Neural cell (in vitro differentiated cells): Measurements from ENCODE around the gene LRCH1. TPM values are rescaled to one million over a fixed set of nuclear protein-coding genes. Genes with fewer than 3 reads are reported as not detected.

Experiments
- H2AFZ ChIP-seq: fragments of 200-600, 300-800 bp; sonication (generic), shearing (Covaris generic); 2 replicates; pipeline ENCODE4 v1.6.0; 2014; ENCODE audit warnings: low read depth, mild to moderate bottlenecking, antibody characterized with exemption, low read length, moderate library complexity
- H3F3A ChIP-seq: fragments of 200-600 bp; shearing (Covaris generic); 2 replicates; pipeline ENCODE4 v1.6.1; 2016; ENCODE audit warnings: mild to moderate bottlenecking, moderate library complexity, mixed read lengths, antibody characterized with exemption, low read length; ENCODE audit not compliant: insufficient read depth, poor library complexity, severe bottlenecking
- H3K27ac ChIP-seq: fragments of 200-600, 300-800 bp; sonication (generic), shearing (Covaris generic); 2 replicates; pipeline ENCODE4 v1.5.1; 2014; ENCODE audit warnings: mild to moderate bottlenecking, low read length, moderate library complexity
- H3K27me3 ChIP-seq: fragments of 300-800, 200-600 bp; sonication (generic), shearing (Covaris generic); 2 replicates; pipeline ENCODE4 v1.6.0; 2014; ENCODE audit warnings: mild to moderate bottlenecking, low read depth, low read length, moderate library complexity; ENCODE audit not compliant: insufficient read depth
- H3K36me3 ChIP-seq: fragments of 300-800, 200-600 bp; sonication (generic), shearing (Covaris generic); 2 replicates; pipeline ENCODE4 v1.5.1; 2014; ENCODE audit warnings: mild to moderate bottlenecking, antibody characterized with exemption, low read length, moderate library complexity; ENCODE audit not compliant: insufficient read depth
- H3K4me2 ChIP-seq: fragments of 300-800, 200-600 bp; sonication (generic), shearing (Covaris generic); 2 replicates; pipeline ENCODE4 v1.6.0; 2014; ENCODE audit warnings: mild to moderate bottlenecking, low read length
- H3K4me3 ChIP-seq: fragments of 300-800, 200-600 bp; sonication (generic), shearing (Covaris generic); 2 replicates; pipeline ENCODE4 v1.5.1; 2014; ENCODE audit warnings: mild to moderate bottlenecking, low read length, moderate library complexity
- H3K79me2 ChIP-seq: fragments of 200-600 bp; shearing (Covaris generic); replicated peaks from 2 replicates; pipeline ENCODE4 v1.6.0; 2014; ENCODE audit warnings: mild to moderate bottlenecking, low read length, moderate library complexity; ENCODE audit not compliant: insufficient read depth
- H3K9ac ChIP-seq: fragments of 300-800, 200-600 bp; sonication (generic), shearing (Covaris generic); 2 replicates; pipeline ENCODE4 v1.6.1; 2016; ENCODE audit warnings: mild to moderate bottlenecking, low read length, mixed read lengths
- H3K9me2 ChIP-seq: fragments of 200-600 bp; shearing (Covaris generic); 2 replicates; pipeline ENCODE4 v1.6.1; 2016; ENCODE audit warnings: mild to moderate bottlenecking, low read length, mixed read lengths; ENCODE audit not compliant: insufficient read depth
- H3K9me3 ChIP-seq: fragments of 200-600, 300-800 bp; sonication (generic), shearing (Covaris generic); 2 replicates; pipeline ENCODE4 v1.6.1; 2016; ENCODE audit warnings: mild to moderate bottlenecking, mixed run types, low read length, moderate library complexity, mixed read lengths
- H4K20me1 ChIP-seq: fragments of 200-600 bp; shearing (Covaris generic); 2 replicates; pipeline ENCODE4 v1.6.1; 2016; ENCODE audit warnings: mild to moderate bottlenecking, mixed run types; ENCODE audit not compliant: insufficient read depth
- EP300 ChIP-seq: fragments of 450-650 bp; conservative IDR thresholded peaks from 2 replicates; pipeline ENCODE4 v1.6.1; 2014; ENCODE audit warnings: antibody characterized with exemption, mild to moderate bottlenecking, moderate library complexity; ENCODE audit not compliant: poor library complexity, severe bottlenecking
- EZH2 ChIP-seq: fragments of 200-600, 300-800 bp; shearing (Covaris generic), sonication (generic); IDR thresholded peaks from 2 replicates; pipeline ENCODE4 v1.6.1; 2014; ENCODE audit warnings: antibody characterized with exemption, low read length, borderline replicate concordance, mild to moderate bottlenecking; ENCODE audit not compliant: insufficient read depth, poor library complexity, severe bottlenecking
- MXI1 ChIP-seq: fragments of 450-650 bp; conservative IDR thresholded peaks from 2 replicates; pipeline ENCODE4 v1.6.1; 2014; ENCODE audit warnings: antibody characterized with exemption, mild to moderate bottlenecking; ENCODE audit not compliant: poor library complexity, severe bottlenecking
- POLR2AphosphoS5 ChIP-seq: IDR thresholded peaks from 2 replicates; pipeline ENCODE4 v1.6.1; 2012
- RAD21 ChIP-seq: fragments of 450-650 bp; conservative IDR thresholded peaks from 2 replicates; pipeline ENCODE4 v1.6.1; 2014; ENCODE audit warnings: antibody characterized with exemption, mild to moderate bottlenecking, moderate library complexity
- SMC3 ChIP-seq: fragments of 450-650 bp; conservative IDR thresholded peaks from 2 replicates; pipeline ENCODE4 v1.6.1; 2014; ENCODE audit warnings: antibody characterized with exemption, mild to moderate bottlenecking, moderate library complexity; ENCODE audit not compliant: poor library complexity
- TAF1 ChIP-seq: IDR thresholded peaks from 2 replicates; pipeline ENCODE4 v1.6.1; 2012; ENCODE audit warnings: low read depth
- polyA plus RNA-seq: library from polyadenylated mRNA; depleted of rRNA; stranded (reverse); fragments of >200 nt; gene quantifications from 2 replicates; pipeline ENCODE4 v1.2.3, GENCODE V29; 2014
- TF ChIP-seq, protein P1 (sequence below): fragments of 450-650 bp; IDR thresholded peaks from 2 replicates; pipeline ENCODE4 v1.5.1; 2014; ENCODE audit warnings: antibody characterized with exemption, mild to moderate bottlenecking, moderate library complexity; ENCODE audit not compliant: poor library complexity, severe bottlenecking
- TF ChIP-seq, protein P2 (sequence below): IDR thresholded peaks from 2 replicates; pipeline ENCODE4 v1.6.1; 2012; ENCODE audit warnings: borderline replicate concordance

Gene LRCH1
- polyA plus RNA-seq, 1 donor from 2014 or later = 15.4 TPM

DNA sequence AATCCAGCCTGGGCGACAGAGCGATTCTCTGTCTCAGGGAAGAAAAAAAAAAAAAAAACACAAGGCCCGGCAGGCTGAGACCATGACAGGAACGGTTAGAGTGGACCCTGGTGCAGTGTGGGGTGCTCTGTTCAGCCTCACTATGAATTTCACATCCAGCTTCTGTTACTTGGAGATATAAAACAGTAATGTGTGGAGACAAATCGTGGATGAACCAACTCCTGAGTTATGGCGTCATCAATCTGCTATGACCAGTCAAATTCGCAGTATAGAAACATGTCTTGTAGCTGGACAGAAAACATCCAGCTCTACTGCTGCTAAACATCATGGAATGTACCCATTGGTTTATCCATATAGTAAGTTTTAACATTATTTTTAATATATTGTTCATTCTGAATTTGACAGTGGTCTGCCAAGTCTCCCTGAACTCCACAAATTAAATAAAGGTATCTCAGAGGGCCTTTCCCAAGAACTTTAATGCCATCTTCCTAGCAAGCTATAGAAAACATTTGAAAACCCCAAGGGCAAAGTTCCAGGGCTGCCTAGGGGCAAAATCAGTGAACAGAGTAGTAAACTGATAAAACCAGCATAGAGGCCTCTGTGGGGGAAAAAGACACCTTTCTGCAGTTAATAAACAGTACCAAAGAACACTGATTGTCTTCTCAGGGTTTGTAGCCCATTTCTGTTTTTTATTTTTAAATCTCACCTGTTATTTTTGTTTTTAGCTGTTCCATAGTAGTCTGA, 75.8 kb downstream of the LRCH1 start:
- H3K27me3 ChIP-seq = no peaks in the 10 kb centered on the region
- H3K36me3 ChIP-seq = no peaks in the 10 kb centered on the region
- H3K79me2 ChIP-seq = no peaks in the 10 kb centered on the region
- no peaks in the 10 kb centered on the region for H4K20me1 ChIP-seq
- TF ChIP-seq SMC3 (no peak), TAF1 (no peak), POLR2AphosphoS5 (no peak), EZH2 (no peak), EP300 (no peak), MXI1 (no peak), RAD21 (no peak)
- TF ChIP-seq, protein P1, sequence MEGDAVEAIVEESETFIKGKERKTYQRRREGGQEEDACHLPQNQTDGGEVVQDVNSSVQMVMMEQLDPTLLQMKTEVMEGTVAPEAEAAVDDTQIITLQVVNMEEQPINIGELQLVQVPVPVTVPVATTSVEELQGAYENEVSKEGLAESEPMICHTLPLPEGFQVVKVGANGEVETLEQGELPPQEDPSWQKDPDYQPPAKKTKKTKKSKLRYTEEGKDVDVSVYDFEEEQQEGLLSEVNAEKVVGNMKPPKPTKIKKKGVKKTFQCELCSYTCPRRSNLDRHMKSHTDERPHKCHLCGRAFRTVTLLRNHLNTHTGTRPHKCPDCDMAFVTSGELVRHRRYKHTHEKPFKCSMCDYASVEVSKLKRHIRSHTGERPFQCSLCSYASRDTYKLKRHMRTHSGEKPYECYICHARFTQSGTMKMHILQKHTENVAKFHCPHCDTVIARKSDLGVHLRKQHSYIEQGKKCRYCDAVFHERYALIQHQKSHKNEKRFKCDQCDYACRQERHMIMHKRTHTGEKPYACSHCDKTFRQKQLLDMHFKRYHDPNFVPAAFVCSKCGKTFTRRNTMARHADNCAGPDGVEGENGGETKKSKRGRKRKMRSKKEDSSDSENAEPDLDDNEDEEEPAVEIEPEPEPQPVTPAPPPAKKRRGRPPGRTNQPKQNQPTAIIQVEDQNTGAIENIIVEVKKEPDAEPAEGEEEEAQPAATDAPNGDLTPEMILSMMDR = no peak
- TF ChIP-seq, protein P2, sequence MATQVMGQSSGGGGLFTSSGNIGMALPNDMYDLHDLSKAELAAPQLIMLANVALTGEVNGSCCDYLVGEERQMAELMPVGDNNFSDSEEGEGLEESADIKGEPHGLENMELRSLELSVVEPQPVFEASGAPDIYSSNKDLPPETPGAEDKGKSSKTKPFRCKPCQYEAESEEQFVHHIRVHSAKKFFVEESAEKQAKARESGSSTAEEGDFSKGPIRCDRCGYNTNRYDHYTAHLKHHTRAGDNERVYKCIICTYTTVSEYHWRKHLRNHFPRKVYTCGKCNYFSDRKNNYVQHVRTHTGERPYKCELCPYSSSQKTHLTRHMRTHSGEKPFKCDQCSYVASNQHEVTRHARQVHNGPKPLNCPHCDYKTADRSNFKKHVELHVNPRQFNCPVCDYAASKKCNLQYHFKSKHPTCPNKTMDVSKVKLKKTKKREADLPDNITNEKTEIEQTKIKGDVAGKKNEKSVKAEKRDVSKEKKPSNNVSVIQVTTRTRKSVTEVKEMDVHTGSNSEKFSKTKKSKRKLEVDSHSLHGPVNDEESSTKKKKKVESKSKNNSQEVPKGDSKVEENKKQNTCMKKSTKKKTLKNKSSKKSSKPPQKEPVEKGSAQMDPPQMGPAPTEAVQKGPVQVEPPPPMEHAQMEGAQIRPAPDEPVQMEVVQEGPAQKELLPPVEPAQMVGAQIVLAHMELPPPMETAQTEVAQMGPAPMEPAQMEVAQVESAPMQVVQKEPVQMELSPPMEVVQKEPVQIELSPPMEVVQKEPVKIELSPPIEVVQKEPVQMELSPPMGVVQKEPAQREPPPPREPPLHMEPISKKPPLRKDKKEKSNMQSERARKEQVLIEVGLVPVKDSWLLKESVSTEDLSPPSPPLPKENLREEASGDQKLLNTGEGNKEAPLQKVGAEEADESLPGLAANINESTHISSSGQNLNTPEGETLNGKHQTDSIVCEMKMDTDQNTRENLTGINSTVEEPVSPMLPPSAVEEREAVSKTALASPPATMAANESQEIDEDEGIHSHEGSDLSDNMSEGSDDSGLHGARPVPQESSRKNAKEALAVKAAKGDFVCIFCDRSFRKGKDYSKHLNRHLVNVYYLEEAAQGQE = no peak
- H3K9ac ChIP-seq = no peak overlapping the region
- H3K27ac ChIP-seq = no peak overlapping the region
- H3K4me2 ChIP-seq = no peak overlapping the region
- no peaks in the 10 kb centered on the region for H3F3A ChIP-seq
- no peaks in the 10 kb centered on the region for H3K9me3 ChIP-seq
- no peaks in the 10 kb centered on the region for H3K9me2 ChIP-seq
- no peak overlapping the region for H2AFZ ChIP-seq
- H3K4me3 ChIP-seq = no peak overlapping the region

DNA sequence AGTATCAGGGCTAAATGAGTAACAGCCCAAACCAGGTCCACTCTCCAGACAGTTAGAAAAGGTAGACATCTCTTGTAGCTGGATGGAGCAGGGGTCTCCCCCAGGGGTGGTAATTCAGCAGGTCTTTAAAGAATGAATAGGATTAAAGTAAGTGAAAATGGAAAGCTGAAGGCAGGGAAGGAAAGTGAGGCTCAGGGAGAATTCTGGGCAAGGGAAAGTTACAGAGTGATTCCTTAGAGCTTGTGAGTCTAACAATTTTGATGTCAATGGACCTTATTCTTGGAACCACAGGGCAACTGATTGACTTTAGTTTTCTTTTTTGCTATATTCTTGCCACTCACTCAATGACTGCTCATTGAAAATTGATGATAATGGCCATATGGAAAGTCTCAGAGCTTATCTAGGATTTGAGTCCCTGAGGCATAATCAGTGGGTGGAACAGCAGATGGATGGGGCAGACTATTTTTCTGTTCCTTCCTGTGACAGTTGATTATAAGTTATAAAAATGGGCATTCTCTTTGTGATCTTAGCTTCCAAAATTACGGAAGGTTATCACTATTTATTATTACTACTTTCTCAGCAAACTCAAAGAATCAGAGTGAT, 76.9 kb downstream of the LRCH1 start:
- Histone ChIP-seq H4K20me1 (no peaks in the 10 kb centered on the region), H3K9me2 (no peaks in the 10 kb centered on the region), H3K79me2 (no peaks in the 10 kb centered on the region), H3K9me3 (no peaks in the 10 kb centered on the region), H3K36me3 (no peaks in the 10 kb centered on the region), H3F3A (no peaks in the 10 kb centered on the region), H3K27ac (no peak overlapping the region), H3K4me3 (no peak overlapping the region), H2AFZ (no peak overlapping the region), H3K27me3 (no peaks in the 10 kb centered on the region), H3K9ac (no peak overlapping the region), H3K4me2 (no peak overlapping the region)
- TF ChIP-seq, protein P1 = no peak
- TF ChIP-seq RAD21 = no peak
- TF ChIP-seq EZH2 = no peak
- TF ChIP-seq SMC3 = no peak
- TF ChIP-seq TAF1 = no peak
- no peak for TF ChIP-seq POLR2AphosphoS5
- TF ChIP-seq, protein P2 = no peak
- no peak for TF ChIP-seq MXI1
- TF ChIP-seq EP300 = no peak
